Neuronal stem cell (in vitro differentiated cells): ENCODE data around the gene PCED1A.

Experiments
- DNase-seq: peaks from one replicate; pipeline ENCODE4 v3.0.0-alpha.2; 2013; ENCODE audit warnings: low spot score
- H2AFZ ChIP-seq: one replicate; pipeline ENCODE4 v1.6.1; 2013; ENCODE audit warnings: mild to moderate bottlenecking, low read length, inconsistent platforms
- H2AK5ac ChIP-seq: 2 replicates; pipeline ENCODE4 v1.6.1; 2013; ENCODE audit warnings: low read depth, mild to moderate bottlenecking, inconsistent platforms, low read length, moderate library complexity, mixed read lengths
- H2BK120ac ChIP-seq: 2 replicates; pipeline ENCODE4 v1.6.1; 2013; ENCODE audit warnings: low read depth, mild to moderate bottlenecking, inconsistent platforms, low read length, moderate library complexity, mixed read lengths
- H2BK12ac ChIP-seq: one replicate; pipeline ENCODE4 v1.6.1; 2013; ENCODE audit warnings: low read length, inconsistent platforms
- H2BK15ac ChIP-seq: 2 replicates; pipeline ENCODE4 v1.6.1; 2013; ENCODE audit warnings: mild to moderate bottlenecking, low read length, inconsistent platforms, mixed read lengths
- H2BK5ac ChIP-seq: one replicate; pipeline ENCODE4 v1.6.1; 2013; ENCODE audit warnings: inconsistent platforms, mild to moderate bottlenecking, low read length, moderate library complexity
- H3K14ac ChIP-seq: one replicate; pipeline ENCODE4 v1.6.1; 2013; ENCODE audit warnings: low read length, inconsistent platforms
- H3K18ac ChIP-seq: 2 replicates; pipeline ENCODE4 v1.6.1; 2013; ENCODE audit warnings: low read length, inconsistent platforms
- H3K23ac ChIP-seq: 2 replicates; pipeline ENCODE4 v1.6.1; 2013; ENCODE audit warnings: low read depth, mild to moderate bottlenecking, mixed read lengths, low read length, inconsistent platforms; ENCODE audit not compliant: poor library complexity
- H3K27ac ChIP-seq: replicated peaks from 3 replicates; pipeline ENCODE4 v1.5.1; 2013; ENCODE audit warnings: low read length, inconsistent platforms
- H3K27me3 ChIP-seq, 3 experiments: 2 replicates each; pipeline ENCODE4 v1.6.1; 2013; ENCODE audit warnings: low read length in 3 of 3, mild to moderate bottlenecking in 2 of 3, inconsistent platforms in 1 of 3, low read depth in 1 of 3, mixed read lengths in 1 of 3, moderate library complexity in 1 of 3; ENCODE audit not compliant: control insufficient read depth in 3 of 3, insufficient read depth in 3 of 3
- H3K36me3 ChIP-seq, 2 donors: replicated peaks in 1 of 2; 2 replicates each; pipeline ENCODE4 v1.6.1; 2013; ENCODE audit warnings: low read length in 2 of 2; ENCODE audit not compliant: control insufficient read depth in 2 of 2, insufficient read depth in 2 of 2
- H3K4ac ChIP-seq: 2 replicates; pipeline ENCODE4 v1.6.1; 2013; ENCODE audit warnings: inconsistent platforms, mild to moderate bottlenecking, low read length, moderate library complexity
- H3K4me1 ChIP-seq, 2 donors: 1 replicate in 1 of 2; 2 replicates in 1 of 2; pipeline ENCODE4 v1.6.1; 2013; ENCODE audit warnings: low read length in 2 of 2, low read depth in 1 of 2; ENCODE audit not compliant: control insufficient read depth in 2 of 2, insufficient read depth in 1 of 2
- H3K4me2 ChIP-seq: one replicate; pipeline ENCODE4 v1.6.1; 2013; ENCODE audit warnings: mild to moderate bottlenecking, low read length, inconsistent platforms; ENCODE audit not compliant: insufficient read depth, poor library complexity, severe bottlenecking
- H3K4me3 ChIP-seq, 2 donors: 2 replicates each; pipeline ENCODE4 v1.5.1; 2013; ENCODE audit warnings: low read length in 2 of 2, mild to moderate bottlenecking in 2 of 2, inconsistent platforms in 1 of 2, moderate library complexity in 1 of 2
- H3K79me1 ChIP-seq: one replicate; pipeline ENCODE4 v1.6.1; 2013; ENCODE audit warnings: low read depth, mild to moderate bottlenecking, inconsistent platforms, low read length, moderate library complexity
- H3K9ac ChIP-seq: one replicate; pipeline ENCODE4 v1.6.1; 2013; ENCODE audit warnings: mild to moderate bottlenecking, low read depth, low read length, inconsistent platforms; ENCODE audit not compliant: poor library complexity
- H3K9me3 ChIP-seq, 2 donors: replicated peaks in 1 of 2; 2 replicates each; pipeline versions ENCODE3 to v1.6.1; 2013; ENCODE audit warnings: low read length in 2 of 2, mild to moderate bottlenecking in 2 of 2, inconsistent platforms in 1 of 2, low read depth in 1 of 2, mixed read lengths in 1 of 2, moderate library complexity in 1 of 2; ENCODE audit not compliant: control insufficient read depth in 2 of 2, insufficient read depth in 1 of 2
- H4K8ac ChIP-seq: one replicate; pipeline ENCODE4 v1.6.1; 2013; ENCODE audit warnings: low read depth, mild to moderate bottlenecking, inconsistent platforms, low read length, moderate library complexity
- H4K91ac ChIP-seq: one replicate; pipeline ENCODE4 v1.6.1; 2013; ENCODE audit warnings: low read length, low read depth, mild to moderate bottlenecking, inconsistent platforms; ENCODE audit not compliant: poor library complexity
- WGBS, 2 donors: extraction: QIAGEN DNeasy Blood & Tissue Kit; methylation state at CpG; one replicate each; pipeline ENCODE4 v1.1.7; 2013; ENCODE audit warnings: missing lambda C conversion rate in 2 of 2, mixed read lengths in 1 of 2; ENCODE audit not compliant: insufficient read length in 2 of 2, insufficient replicate concordance in 1 of 2; ENCODE audit errors: extremely low coverage in 2 of 2; 5-methylcytosine and 5-hydroxymethylcytosine counted together

Gene PCED1A

DNA sequence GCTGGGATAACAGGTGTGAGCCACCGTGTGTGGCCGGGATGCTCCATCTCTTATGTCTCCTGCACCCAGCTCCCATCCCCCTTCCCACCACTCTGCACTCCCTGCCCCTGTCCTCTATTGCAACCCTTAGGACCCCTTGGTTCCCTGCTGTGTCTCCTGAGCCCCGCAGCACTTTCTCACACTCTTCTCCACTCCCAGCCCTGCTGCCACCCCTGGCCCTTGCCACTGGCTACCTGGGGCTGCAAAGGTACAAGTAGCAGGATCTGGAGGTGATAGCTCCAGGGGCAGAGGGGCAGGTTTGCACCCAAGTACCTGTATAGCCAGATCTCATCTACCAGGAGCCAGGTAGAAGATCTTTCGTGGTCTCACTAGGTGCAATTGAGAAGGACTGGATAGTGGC lies 33.4 kb downstream of the PCED1A start:
- Histone ChIP-seq H3K23ac (no peak overlapping the region), H2BK5ac (no peak overlapping the region), H3K9me3 (peaks cover 6 to 16% of the 10 kb centered on the region in 2 donors), H3K79me1 (peaks cover 1% of the 10 kb centered on the region), H3K4me3 (peak overlapping the region in 1 of 2 donors; percentile 38), H2BK120ac (no peak overlapping the region), H3K4ac (no peak overlapping the region), H2BK12ac (no peak overlapping the region), H3K36me3 (no peaks in the 10 kb centered on the region), H3K9ac (no peak overlapping the region), H3K27me3 (peaks cover 24 to 52% (median 28%) of the 10 kb centered on the region in 3 experiments), H3K18ac (no peak overlapping the region), H3K4me2 (no peak overlapping the region), H2AK5ac (peak overlapping the region; percentile 81), H3K4me1 (peaks cover 2 to 7% of the 10 kb centered on the region in 2 donors), H3K14ac (no peak overlapping the region), H2AFZ (no peak overlapping the region), H4K8ac (no peak overlapping the region), H2BK15ac (no peak overlapping the region), H3K27ac (no peak overlapping the region), H4K91ac (no peak overlapping the region)
- DNase-seq, result no peak
- no CpG with 5 or more reads among the region's 4 CpGs for WGBS, 2 donors

DNA sequence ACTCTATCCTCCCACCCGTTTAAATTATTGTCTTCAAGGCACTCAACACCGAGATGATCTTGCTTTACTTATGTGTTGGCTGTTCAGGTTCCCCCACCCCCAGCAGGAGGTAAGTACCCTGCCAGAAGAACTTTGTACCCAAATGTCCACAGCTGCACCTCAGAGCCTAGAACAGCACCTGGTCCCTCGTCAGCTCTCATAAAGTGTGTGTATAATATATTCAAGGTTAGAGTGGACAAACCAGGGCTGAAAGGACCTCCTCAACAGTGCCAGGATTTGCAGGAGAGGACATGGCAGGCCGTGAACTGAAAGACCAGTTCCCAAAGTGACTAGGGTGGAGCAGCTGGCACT lies 34.1 kb downstream of the PCED1A start:
- Histone ChIP-seq H2BK15ac (no peak overlapping the region), H3K36me3 (no peaks in the 10 kb centered on the region), H2AFZ (no peak overlapping the region), H3K4ac (no peak overlapping the region), H2BK120ac (no peak overlapping the region), H3K79me1 (peaks cover 1% of the 10 kb centered on the region), H3K18ac (no peak overlapping the region), H3K4me1 (peaks cover 3 to 8% of the 10 kb centered on the region in 2 donors), H4K8ac (no peak overlapping the region), H3K23ac (no peak overlapping the region), H3K14ac (no peak overlapping the region), H4K91ac (no peak overlapping the region), H3K27ac (no peak overlapping the region), H3K4me3 (no peak overlapping the region), H2BK12ac (no peak overlapping the region), H2BK5ac (no peak overlapping the region), H3K4me2 (no peak overlapping the region), H2AK5ac (no peak overlapping the region), H3K27me3 (peaks cover 24 to 56% (median 28%) of the 10 kb centered on the region in 3 experiments), H3K9me3 (peaks cover 6 to 12% of the 10 kb centered on the region in 2 donors), H3K9ac (no peak overlapping the region)
- no peak for DNase-seq
- no CpG with 5 or more reads among the region's 4 CpGs for WGBS, 2 donors

DNA sequence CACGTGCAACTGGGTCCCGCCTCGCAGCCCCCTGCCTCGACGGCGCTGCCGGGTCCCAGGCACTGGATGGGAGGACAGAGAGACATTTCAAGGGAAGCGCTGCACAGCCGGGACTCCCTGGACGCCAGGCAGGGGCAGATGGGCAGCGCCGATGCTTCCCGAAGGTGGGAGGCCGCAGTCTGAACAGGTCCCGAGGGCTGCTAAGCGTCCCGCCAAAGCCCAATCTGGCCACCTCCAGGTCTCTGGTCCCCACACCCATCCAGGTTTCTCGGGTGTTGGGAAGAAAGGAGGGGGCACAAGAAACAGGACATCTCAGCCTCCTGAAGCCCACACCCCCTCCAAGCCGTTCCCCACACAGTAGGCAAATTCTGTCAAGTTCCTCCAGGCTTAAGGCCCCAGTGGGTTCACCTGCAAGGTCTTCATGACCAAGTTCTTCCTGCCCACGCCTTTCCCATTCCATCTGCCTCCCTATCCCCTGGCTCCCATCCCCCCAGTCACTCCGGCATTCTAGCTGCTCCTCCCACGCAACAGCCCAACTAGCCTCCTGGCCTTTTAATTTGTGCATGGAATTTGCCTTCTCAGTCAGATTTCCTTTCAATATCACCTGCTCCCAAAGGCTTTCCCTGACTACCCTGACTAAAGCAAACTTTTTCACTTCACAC lies 34.6 kb downstream of the PCED1A start:
- Histone ChIP-seq H3K18ac (peak overlapping the region; percentile 83), H3K79me1 (peaks cover 1% of the 10 kb centered on the region), H3K4me3 (no peak overlapping the region), H3K27me3 (peaks cover 24 to 61% (median 28%) of the 10 kb centered on the region in 3 experiments), H2BK15ac (peak overlapping the region; percentile 38), H3K27ac (no peak overlapping the region), H2AFZ (peak overlapping the region; percentile 82), H3K14ac (peak overlapping the region; percentile 8), H3K4ac (no peak overlapping the region), H3K9me3 (peaks cover 6 to 12% of the 10 kb centered on the region in 2 donors), H2BK5ac (peak overlapping the region; percentile 35), H3K4me1 (peaks cover 8 to 10% of the 10 kb centered on the region in 2 donors), H3K36me3 (no peaks in the 10 kb centered on the region), H4K8ac (peak overlapping the region; percentile 43), H3K9ac (no peak overlapping the region), H2BK12ac (peak overlapping the region; percentile 49), H3K23ac (peak overlapping the region; percentile 43), H4K91ac (no peak overlapping the region), H2AK5ac (peak overlapping the region; percentile 75), H3K4me2 (no peak overlapping the region), H2BK120ac (peak overlapping the region; percentile 61)
- DNase-seq, result no peak
- no CpG with 5 or more reads among the region's 22 CpGs for whole genome bisulfite sequencing, 2 donors

- WGBS, 2 donors, result no CpG with 5 or more reads among the region's 49 CpGs
- H2BK15ac ChIP-seq, result peak overlapping the region; percentile 38
- peak overlapping the region; percentile 43 for H4K8ac ChIP-seq
- H3K4me3 ChIP-seq, result no peak overlapping the region
- peak overlapping the region; percentile 8 for H3K14ac ChIP-seq
- H2BK120ac ChIP-seq, result peak overlapping the region; percentile 61
- peak overlapping the region; percentile 87 for H3K18ac ChIP-seq
- peak overlapping the region; percentile 49 for H2BK12ac ChIP-seq
- peaks cover 2% of the 10 kb centered on the region for H3K79me1 ChIP-seq
- peaks cover 24 to 61% (median 28%) of the 10 kb centered on the region in 3 experiments for H3K27me3 ChIP-seq
- peak overlapping the region; percentile 82 for H2AFZ ChIP-seq
- H3K27ac ChIP-seq, result no peak overlapping the region
- H2BK5ac ChIP-seq, result peak overlapping the region; percentile 35
- peaks cover 6 to 12% of the 10 kb centered on the region in 2 donors for H3K9me3 ChIP-seq
- H3K23ac ChIP-seq, result peak overlapping the region; percentile 65
- peak overlapping the region; percentile 60 for H3K9ac ChIP-seq
- DNase-seq, result no peak
- H3K4me2 ChIP-seq, result peak overlapping the region; percentile 45
- H2AK5ac ChIP-seq, result peak overlapping the region; percentile 75
- peaks cover 9 to 10% of the 10 kb centered on the region in 2 donors for H3K4me1 ChIP-seq
- no peak overlapping the region for H4K91ac ChIP-seq
- no peaks in the 10 kb centered on the region for H3K36me3 ChIP-seq
- no peak overlapping the region for H3K4ac ChIP-seq
These were observed 35.4 kb downstream of the PCED1A start for GRCh38 chr20:2804852-2805688.
